D721Med (cell line): Measurements from ENCODE around the gene TMEM52B.
A peak's percentile ranks its signal among the peaks of the same experiment; 100 is the strongest.
"Not testable (repeated sequence)": the region's sequence is repeated elsewhere in the genome, so short reads cannot be mapped to it uniquely, and the experiment has no call there.

Source experiments
- DNase-seq: peaks from one replicate; pipeline ENCODE4 v3.0.0; 2011; ENCODE audit warnings: low spot score; ENCODE audit not compliant: insufficient read length
- FAIRE-seq: peaks from 2 replicates; lab custom pipeline; 2011; peaks lifted over from hg19 to GRCh38; lab: Jason Lieb, UNC
- CTCF ChIP-seq: IDR thresholded peaks from 2 replicates; pipeline ENCODE4 v1.5.1; 2012; ENCODE audit warnings: mild to moderate bottlenecking, control low read depth; ENCODE audit not compliant: insufficient read depth; ENCODE audit errors: missing control alignments

TMEM52B gene

GRCh38 chr12:10186299-10186698 is 7.5 kb downstream of the TMEM52B start:
- DNase-seq (no peak), FAIRE-seq (no peak)
- no peak for TF ChIP-seq CTCF

GRCh38 chr12:10186958-10187357 is 8.1 kb downstream of the TMEM52B start:
- DNase-seq, FAIRE-seq: not testable (repeated sequence)

- DNase-seq (no peak), FAIRE-seq (no peak)
- no peak for TF ChIP-seq CTCF
Measured at GRCh38 chr12:10189653-10190052, 10.8 kb downstream of the TMEM52B start.

- peak; percentile 55 for DNase-seq
- TF ChIP-seq CTCF, result peak; percentile 90
- no peak for FAIRE-seq
Measured at GRCh38 chr12:10190558-10191388, 11.9 kb downstream of the TMEM52B start.

- TF ChIP-seq CTCF, result no peak
- FAIRE-seq, result no peak
- no peak for DNase-seq
Measured at GRCh38 chr12:10191865-10192264, 13.0 kb downstream of the TMEM52B start.

GRCh38 chr12:10194160-10194670 is 15.4 kb downstream of the TMEM52B start:
- no peak for FAIRE-seq
- DNase-seq, result no peak
- TF ChIP-seq CTCF, result no peak

GRCh38 chr12:10196210-10196609 is 17.4 kb downstream of the TMEM52B start:
- no peak for DNase-seq
- no peak for FAIRE-seq
- no peak for TF ChIP-seq CTCF
